AG04450 (cell line): Measurements from ENCODE around the gene ATL1. TPM values are rescaled to one million over a fixed set of nuclear protein-coding genes. Genes with fewer than 3 reads are reported as not detected.

ENCODE experiments used
- CTCF ChIA-PET: fragments of 300-600, 350-600 bp; formaldehyde crosslinking; extraction: SDS; loops from one replicate; lab custom pipeline; 2022; ENCODE audit warnings: antibody characterized with exemption, inconsistent platforms; lab: Charles Lee
- POLR2A ChIA-PET: fragments of 350-600 bp; formaldehyde crosslinking; extraction: SDS; loops from one replicate; lab custom pipeline; 2021; ENCODE audit warnings: antibody characterized with exemption, inconsistent platforms; lab: Yijun Ruan, JAX
- DNase-seq: peaks from one replicate; pipeline ENCODE4 v3.0.0-alpha.2; 2011; ENCODE audit warnings: low read depth, low spot score
- H3K27ac ChIP-seq: one replicate; pipeline ENCODE4 v1.5.1; 2012; ENCODE audit warnings: low read depth, low read length, control low read depth
- H3K27me3 ChIP-seq: one replicate; pipeline ENCODE4 v1.6.0; 2012; ENCODE audit warnings: low read length; ENCODE audit not compliant: control insufficient read depth, insufficient read depth
- H3K4me3 ChIP-seq: 2 replicates; pipeline ENCODE4 v1.5.1; 2011; ENCODE audit warnings: mild to moderate bottlenecking, low read depth, low read length, control low read depth
- H3K9me3 ChIP-seq: 2 replicates; pipeline ENCODE4 v1.5.1; 2012; ENCODE audit warnings: low read length; ENCODE audit not compliant: control insufficient read depth, insufficient read depth
- CTCF ChIP-seq: IDR thresholded peaks from 2 replicates; pipeline ENCODE4 v1.5.1; 2011; ENCODE audit warnings: low read depth, low read length, control low read depth, inconsistent platforms
- polyA plus RNA-seq: library from polyadenylated mRNA; depleted of rRNA; stranded (reverse); fragments of >200 nt; gene quantifications from 2 replicates; pipeline ENCODE4 v1.2.3, GENCODE V29; 2011

The ATL1 gene
- polyA plus RNA-seq, 1 experiment: 11.5 TPM

DNA sequence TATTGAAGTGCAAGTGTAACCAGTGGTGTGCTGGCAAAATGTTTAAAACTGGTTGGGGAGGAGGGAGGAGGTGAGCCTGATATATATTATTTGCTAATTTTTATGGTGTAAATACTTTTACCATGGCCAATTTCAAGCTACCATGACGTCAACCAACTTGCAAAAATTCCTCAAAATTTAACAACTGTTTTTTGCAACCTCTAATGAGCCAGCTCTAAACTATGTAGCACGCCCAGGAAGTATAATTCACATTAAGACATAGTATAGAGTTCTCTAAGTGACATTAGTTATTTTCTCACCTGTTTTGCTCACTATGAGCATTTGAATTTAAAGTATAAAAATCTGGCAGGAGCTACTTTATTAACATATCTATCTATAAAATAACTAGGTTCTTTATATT is 41.4 kb downstream of the ATL1 start:
- Histone ChIP-seq H3K27ac (no peak overlapping the region), H3K4me3 (no peak overlapping the region), H3K9me3 (no peaks in the 10 kb centered on the region), H3K27me3 (no peaks in the 10 kb centered on the region)
- ChIA-PET CTCF (interaction anchor here (0.6 to 2.8 kb wide), 14 partner anchors 8 to 335 kb away, joined by 3 to 97 read pairs (median 6); no protein-coding TSS in a partner anchor), POLR2A (no interaction called here)
- no peak for TF ChIP-seq CTCF
- no peak for DNase-seq

DNA sequence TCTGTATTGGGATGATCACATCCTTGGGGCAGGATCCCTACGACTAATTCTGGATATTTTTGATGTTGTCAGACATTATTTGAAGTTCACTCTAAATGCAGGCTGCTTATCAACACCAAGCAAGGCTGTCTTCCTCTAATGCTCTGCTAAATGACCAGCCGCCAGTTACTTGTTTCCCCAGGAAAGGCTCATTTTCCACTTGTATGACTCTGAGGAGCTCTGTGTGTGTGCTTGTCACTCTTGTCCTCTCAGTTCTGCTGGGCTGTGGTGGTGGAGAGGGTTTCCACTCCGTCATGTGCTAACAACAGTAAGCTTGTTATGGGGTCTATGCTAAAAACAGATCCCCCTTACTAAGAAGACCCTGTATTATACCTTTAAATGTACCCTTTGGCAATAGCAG is 42.1 kb downstream of the ATL1 start:
- ChIA-PET CTCF (interaction anchor here (1.0 to 2.8 kb wide), 6 partner anchors 13 to 258 kb away, joined by 4 to 97 read pairs (median 10); no protein-coding TSS in a partner anchor), POLR2A (no interaction called here)
- H3K9me3 ChIP-seq: no peaks in the 10 kb centered on the region
- no peak for TF ChIP-seq CTCF
- H3K27ac ChIP-seq: no peak overlapping the region
- DNase-seq: no peak
- no peaks in the 10 kb centered on the region for H3K27me3 ChIP-seq
- no peak overlapping the region for H3K4me3 ChIP-seq

DNA sequence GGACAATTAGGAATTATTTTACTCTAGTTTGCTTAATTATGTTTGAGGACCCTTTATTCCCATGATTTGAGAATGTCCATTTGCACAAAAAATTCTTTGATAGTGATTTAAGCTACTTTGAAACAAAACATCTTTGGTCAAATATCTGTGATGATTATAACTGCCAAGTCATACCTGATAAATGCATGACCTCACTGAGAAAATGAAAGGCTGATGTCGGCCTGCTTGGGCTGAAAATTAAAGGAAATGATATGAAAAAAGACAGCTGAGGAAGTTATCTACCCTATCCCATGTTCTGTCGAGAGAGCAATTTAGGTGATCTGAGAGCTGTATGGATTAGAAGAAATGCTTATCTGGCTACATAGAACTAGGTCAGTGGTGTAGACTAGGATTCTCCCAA is 43.6 kb downstream of the ATL1 start:
- no peak overlapping the region for H3K27ac ChIP-seq
- no peaks in the 10 kb centered on the region for H3K27me3 ChIP-seq
- H3K9me3 ChIP-seq: no peaks in the 10 kb centered on the region
- no peak for DNase-seq
- TF ChIP-seq CTCF: no peak
- ChIA-PET POLR2A (no interaction called here), CTCF (interaction anchor here (0.8 to 1.1 kb wide), 3 partner anchors 16 to 257 kb away, joined by 3 to 4 read pairs (median 3); no protein-coding TSS in a partner anchor)
- no peak overlapping the region for H3K4me3 ChIP-seq

GRCh38 chr14:50605766-50606165 is 45.8 kb downstream of the ATL1 start:
- POLR2A ChIA-PET: no interaction called here
- CTCF ChIA-PET: interaction anchor here (0.8 to 1.9 kb wide), 7 partner anchors 13 to 255 kb away, joined by 3 to 9 read pairs (median 3); no protein-coding TSS in a partner anchor
- Histone ChIP-seq H3K9me3 (no peaks in the 10 kb centered on the region), H3K4me3 (no peak overlapping the region), H3K27me3 (no peaks in the 10 kb centered on the region), H3K27ac (no peak overlapping the region)
- no peak for TF ChIP-seq CTCF
- DNase-seq: no peak

DNA sequence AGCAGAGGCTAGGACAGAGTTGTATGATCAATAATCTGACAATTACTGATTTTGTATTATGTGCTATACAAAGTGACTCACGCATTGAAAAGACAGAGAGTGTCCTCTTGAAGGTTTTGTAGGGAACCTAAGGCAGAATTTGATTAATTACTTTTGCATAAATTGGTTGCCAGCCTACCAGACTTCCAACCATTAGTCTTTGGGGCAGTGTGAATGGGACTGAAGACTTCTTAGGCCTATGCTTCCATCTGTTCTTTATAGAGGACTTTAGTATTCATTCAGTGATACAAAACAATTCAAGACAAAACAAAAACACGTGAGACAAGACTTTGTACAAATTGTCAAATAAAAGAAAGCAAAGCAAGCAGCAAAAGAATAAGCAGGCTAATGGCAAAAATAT is 46.5 kb downstream of the ATL1 start:
- no peaks in the 10 kb centered on the region for H3K27me3 ChIP-seq
- no peaks in the 10 kb centered on the region for H3K9me3 ChIP-seq
- POLR2A ChIA-PET: no interaction called here
- CTCF ChIA-PET: interaction anchor here (1.4 to 1.9 kb wide), 3 partner anchors 108 to 254 kb away, joined by 4 to 9 read pairs (median 5); no protein-coding TSS in a partner anchor
- no peak overlapping the region for H3K27ac ChIP-seq
- no peak overlapping the region for H3K4me3 ChIP-seq
- no peak for TF ChIP-seq CTCF
- DNase-seq: no peak
